T-cell (primary cell): ENCODE results near the gene CYP4F3. TPM values are rescaled to one million over a fixed set of nuclear protein-coding genes. Genes with fewer than 3 reads are reported as not detected.
A peak's percentile ranks its signal among the peaks of the same experiment; 100 is the strongest.

Source experiments
- ATAC-seq, 4 experiments: fragments of 200-7000 bp in 3 of 4; fragments of 150-1000 bp in 1 of 4; cut with Tn5 transposase; replicated peaks in 1 of 4; 1 replicate in 3 of 4; 2 replicates in 1 of 4; pipeline ENCODE4 v1.10.0; 2021; ENCODE audit warnings: moderate library complexity in 3 of 4, mild to moderate bottlenecking in 2 of 4, moderate number of reproducible peaks in 1 of 4
- CTCF ChIA-PET, 2 donors: fragments of 300-600 bp; sonication (Branson Sonifier 250); formaldehyde crosslinking; loops; one replicate each; lab custom pipeline; 2022; ENCODE audit warnings: antibody characterized with exemption in 2 of 2; lab: Charles Lee
- POLR2A ChIA-PET, 2 donors: fragments of 300-600 bp; sonication (Branson Sonifier 250); formaldehyde crosslinking; loops; one replicate each; lab custom pipeline; 2022; ENCODE audit warnings: antibody characterized with exemption in 2 of 2; lab: Charles Lee
- DNase-seq, 35 experiments: peaks; one replicate each; pipeline versions ENCODE4 v3.0.0 to v3.0.0-alpha.2; 2013 to 2023
- H3K27ac ChIP-seq: one replicate; pipeline ENCODE4 v1.5.1; 2013; ENCODE audit warnings: low read length
- H3K27me3 ChIP-seq, 2 experiments: replicated peaks in 1 of 2; 1 replicate in 1 of 2; 2 replicates in 1 of 2; pipeline versions ENCODE4 v1.6.1 to v1.7.0; 2013; ENCODE audit warnings: low read length in 1 of 2, mixed read lengths in 1 of 2; ENCODE audit not compliant: control insufficient read depth in 2 of 2, insufficient read depth in 2 of 2; ENCODE audit errors: extremely low read depth in 1 of 2
- H3K36me3 ChIP-seq, 2 donors: 1 replicate in 1 of 2; 2 replicates in 1 of 2; pipeline versions ENCODE4 v1.6.1 to v1.7.0; 2013; ENCODE audit warnings: low read length in 1 of 2; ENCODE audit not compliant: control insufficient read depth in 2 of 2, insufficient read depth in 1 of 2; ENCODE audit errors: extremely low read depth in 1 of 2
- H3K4me1 ChIP-seq, 2 experiments: 1 replicate in 1 of 2; 2 replicates in 1 of 2; pipeline versions ENCODE4 v1.6.1 to v1.7.0; 2013; ENCODE audit warnings: low read length in 2 of 2, mixed read lengths in 1 of 2; ENCODE audit not compliant: insufficient read depth in 2 of 2, control insufficient read depth in 1 of 2; ENCODE audit errors: extremely low read depth in 1 of 2
- H3K4me3 ChIP-seq, 2 donors: 1 replicate in 1 of 2; 2 replicates in 1 of 2; pipeline versions ENCODE4 v1.5.1 to v1.7.0; 2013; ENCODE audit warnings: mild to moderate bottlenecking in 2 of 2, low read length in 1 of 2, moderate library complexity in 1 of 2; ENCODE audit not compliant: control insufficient read depth in 1 of 2; ENCODE audit errors: extremely low read depth in 1 of 2
- H3K9me3 ChIP-seq: 2 replicates; pipeline ENCODE4 v1.7.0; 2013
- H3K27ac Mint-ChIP-seq, 2 donors: one replicate each; pipeline ENCODE4 v1.8.0; 2020 to 2021; ENCODE audit warnings: mild to moderate bottlenecking in 2 of 2, mixed read lengths in 2 of 2
- H3K27me3 Mint-ChIP-seq, 2 donors: one replicate each; pipeline ENCODE4 v1.8.0; 2021 to 2022; ENCODE audit warnings: mixed read lengths in 2 of 2
- H3K36me3 Mint-ChIP-seq: one replicate; pipeline ENCODE4 v1.8.0; 2021; ENCODE audit warnings: mixed read lengths
- H3K4me1 Mint-ChIP-seq, 3 donors: one replicate each; pipeline ENCODE4 v1.8.0; 2020 to 2022; ENCODE audit warnings: mixed read lengths in 3 of 3, mild to moderate bottlenecking in 1 of 3
- H3K4me3 Mint-ChIP-seq, 3 donors: one replicate each; pipeline ENCODE4 v1.8.0; 2020 to 2022; ENCODE audit warnings: mild to moderate bottlenecking in 3 of 3, mixed read lengths in 3 of 3, moderate library complexity in 3 of 3
- H3K9me3 Mint-ChIP-seq, 3 donors: one replicate each; pipeline ENCODE4 v1.8.0; 2020 to 2022; ENCODE audit warnings: mixed read lengths in 3 of 3
- WGBS: methylation state at CpG from one replicate; pipeline ENCODE4 v1.1.5; 2013; ENCODE audit warnings: missing lambda C conversion rate; ENCODE audit not compliant: insufficient coverage; 5-methylcytosine and 5-hydroxymethylcytosine counted together
- total RNA-seq, 35 experiments: library from RNA in 6 of 35; stranded (reverse) in 6 of 35; fragments of 120-200 nt in 1 of 35; gene quantifications; one replicate each; pipeline versions ENCODE4 v1.2.1 to v1.2.4 and lab custom pipeline; 2013 to 2026

Gene CYP4F3
- total RNA-seq, 5 donors from 2014 or later (not counting 1 experiment from before 2014, with no cell fraction given): 0.23 to 0.30 TPM; not detected in 3

- Mint-ChIP-seq H3K4me1 (no peaks in the 10 kb centered on the region), H3K36me3 (no peaks in the 10 kb centered on the region), H3K27me3 (peaks cover 39 to 59% of the 10 kb centered on the region in 2 donors), H3K27ac (no peak overlapping the region), H3K9me3 (peaks cover 0 to 7% (median 5%) of the 10 kb centered on the region in 3 donors), H3K4me3 (no peak overlapping the region)
- ATAC-seq: no peak
- ChIA-PET POLR2A (interaction anchor here in 1 of 2 donors (0.5 kb wide), 1 partner anchor 492 kb away, joined by 6 read pairs; no protein-coding TSS in a partner anchor), CTCF (no interaction called here)
- Histone ChIP-seq H3K4me1 (no peaks in the 10 kb centered on the region), H3K4me3 (no peak overlapping the region), H3K9me3 (no peaks in the 10 kb centered on the region), H3K27ac (no peak overlapping the region), H3K27me3 (peaks cover 0 to 36% of the 10 kb centered on the region in 2 experiments), H3K36me3 (no peaks in the 10 kb centered on the region)
- WGBS: no CpG with 5 or more reads among the region's 4 CpGs
- no peak for DNase-seq
Observed at GRCh38 chr19:15701757-15702533, 61.2 kb downstream of the CYP4F3 start.

DNA sequence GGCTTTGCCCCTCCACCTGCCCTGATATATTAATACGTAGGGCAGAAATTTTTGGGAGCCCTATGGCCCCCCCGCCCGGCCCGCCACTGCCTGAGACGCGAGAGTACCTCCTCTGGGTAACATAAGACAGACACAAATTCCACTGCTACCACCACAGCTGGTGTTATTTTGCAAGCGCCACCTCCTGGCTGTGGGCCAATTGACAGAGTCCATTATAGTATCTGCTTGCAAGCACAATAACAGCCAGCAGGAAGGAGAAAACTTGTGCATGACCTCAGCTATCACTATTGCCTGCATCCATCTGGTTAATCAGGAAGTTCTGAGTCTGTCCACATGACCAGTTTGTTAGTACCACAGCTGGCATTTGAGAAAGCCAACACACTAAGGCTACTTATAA is 61.8 kb downstream of the CYP4F3 start:
- Mint-ChIP-seq H3K27me3 (peaks cover 40 to 53% of the 10 kb centered on the region in 2 donors), H3K27ac (no peak overlapping the region), H3K4me1 (no peaks in the 10 kb centered on the region), H3K36me3 (no peaks in the 10 kb centered on the region), H3K9me3 (peaks cover 0 to 7% (median 5%) of the 10 kb centered on the region in 3 donors), H3K4me3 (no peak overlapping the region)
- 0% methylated on average over 1 of the region's 7 CpGs for WGBS
- DNase-seq (peak in 25 of 35 experiments; percentile 5 to 37 (median 21)), ATAC-seq (peak in 1 of 4 experiments; percentile 31)
- Histone ChIP-seq H3K27ac (no peak overlapping the region), H3K4me3 (no peak overlapping the region), H3K27me3 (peaks cover 0 to 30% of the 10 kb centered on the region in 2 experiments), H3K4me1 (no peaks in the 10 kb centered on the region), H3K36me3 (no peaks in the 10 kb centered on the region), H3K9me3 (no peaks in the 10 kb centered on the region)
- ChIA-PET POLR2A (interaction anchor here in 1 of 2 donors (0.5 kb wide), 1 partner anchor 491 kb away, joined by 6 read pairs; no protein-coding TSS in a partner anchor), CTCF (no interaction called here)

Other genes with a start within 250 kb of the CYP4F3 start
- gene AKAP8L, start 221.9 kb upstream of the CYP4F3 start, total RNA-seq: 100 to 1,000 TPM; 134 to 198 (median 184) TPM
- 10 to 100 TPM; 19.7 to 39.1 (median 34.6) TPM for gene WIZ, start 190.9 kb upstream of the CYP4F3 start, total RNA-seq
- gene RASAL3, start 176.4 kb upstream of the CYP4F3 start, total RNA-seq: 100 to 1,000 TPM; 166 to 296 (median 284) TPM
- gene PGLYRP2, start 161.4 kb upstream of the CYP4F3 start, total RNA-seq: 1 to 10 TPM in 1 of 5 donors, under 1 TPM in 4; 0.13 to 1.3 (median 0.72) TPM
- gene CYP4F22, start 132.4 kb upstream of the CYP4F3 start, total RNA-seq: 1 to 10 TPM in 3 of 5 donors, under 1 TPM in 2; 0.73 to 1.6 (median 1.3) TPM
- not detected for gene CYP4F8, start 25.7 kb upstream of the CYP4F3 start, total RNA-seq
- gene CYP4F12, start 32.2 kb downstream of the CYP4F3 start, total RNA-seq: 1 to 10 TPM in 2 of 5 donors, under 1 TPM in 3; 0.13 to 2.4 (median 0.48) TPM
- not detected for gene OR10H2, start 87.1 kb downstream of the CYP4F3 start, total RNA-seq
- not detected for gene OR10H3, start 97.1 kb downstream of the CYP4F3 start, total RNA-seq
- not detected for gene OR10H5, start 146.8 kb downstream of the CYP4F3 start, total RNA-seq
- under 1 TPM in 1 of 5 donors, not detected in 4; 0.16 TPM for gene OR10H1, start 174.8 kb downstream of the CYP4F3 start, total RNA-seq